Suprapubic skin (tissue), 4 donors: Measurements from ENCODE around the gene MFAP4. TPM values are rescaled to one million over a fixed set of nuclear protein-coding genes. Genes with fewer than 3 reads are reported as not detected.
A peak's percentile ranks its signal among the peaks of the same experiment; 100 is the strongest.

Experiments used
- DNase-seq, 2 donors: peaks; one replicate each; pipeline ENCODE4 v3.0.0-alpha.2; 2019; ENCODE audit warnings: low spot score in 2 of 2
- H3K27ac ChIP-seq: fragments of 200-600 bp; sonication (generic); one replicate; pipeline ENCODE4 v1.5.1; 2019
- H3K27me3 ChIP-seq: fragments of 200-600 bp; sonication (generic); one replicate; pipeline ENCODE4 v1.5.1; 2019
- H3K36me3 ChIP-seq: fragments of 200-600 bp; sonication (generic); one replicate; pipeline ENCODE4 v1.5.1; 2019
- H3K4me1 ChIP-seq: fragments of 200-600 bp; sonication (generic); one replicate; pipeline ENCODE4 v1.5.1; 2019
- H3K4me3 ChIP-seq: fragments of 200-600 bp; sonication (generic); one replicate; pipeline ENCODE4 v1.5.1; 2019; ENCODE audit warnings: mild to moderate bottlenecking
- H3K9me3 ChIP-seq: fragments of 200-600 bp; sonication (generic); one replicate; pipeline ENCODE4 v1.5.1; 2019
- EP300 ChIP-seq: sonication (generic); formaldehyde crosslinking; IDR thresholded peaks from one replicate; pipeline ENCODE4 v1.6.1; 2017; ENCODE audit warnings: antibody characterized with exemption
- POLR2A ChIP-seq, 2 donors: fragments of 450-650 bp; IDR thresholded peaks; one replicate each; pipeline ENCODE4 v1.6.1; 2017; ENCODE audit warnings: antibody characterized with exemption in 2 of 2, mild to moderate bottlenecking in 2 of 2, moderate library complexity in 2 of 2
- POLR2AphosphoS5 ChIP-seq, 3 donors: sonication (generic); formaldehyde crosslinking; IDR thresholded peaks; one replicate each; pipeline ENCODE4 v1.6.1; 2017; ENCODE audit warnings: antibody characterized with exemption in 3 of 3
- WGBS: methylation state at CpG from one replicate; pipeline ENCODE4 v1.1.5; 2018; 5-methylcytosine and 5-hydroxymethylcytosine counted together
- total RNA-seq, 4 donors: library from RNA; depleted of rRNA; stranded (reverse); fragments of >200 nt; gene quantifications; one replicate each; pipeline ENCODE4 v1.1.0, GENCODE V29; 2016
- TF ChIP-seq, protein P1 (sequence below), 2 donors: fragments of 200-600 bp in 1 of 2; fragments of 450-650 bp in 1 of 2; sonication (generic) in 1 of 2; IDR thresholded peaks; one replicate each; pipeline ENCODE4 v1.5.1; 2016 to 2019; ENCODE audit warnings: antibody characterized with exemption in 2 of 2, mild to moderate bottlenecking in 1 of 2, moderate library complexity in 1 of 2

MFAP4 gene
- total RNA-seq, 4 donors from 2014 or later: 14.9 to 27.8 (median 24.9) TPM

DNA sequence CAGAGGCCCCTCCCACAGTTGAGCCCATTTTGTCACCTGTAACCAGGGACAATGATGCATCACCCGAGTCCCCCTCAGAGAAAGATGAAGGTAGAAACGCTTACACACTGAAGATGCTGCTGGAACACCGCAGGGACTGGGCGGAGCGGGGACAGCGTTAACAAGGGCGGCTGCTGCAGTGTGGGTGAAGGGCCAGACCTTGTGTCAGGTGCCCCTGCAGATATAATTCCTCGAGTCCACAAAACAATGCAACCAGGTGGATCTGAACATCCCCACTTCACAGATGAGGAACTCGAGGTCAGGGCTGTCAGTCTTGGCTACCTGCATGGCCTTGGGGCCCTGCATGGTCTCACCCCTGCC is 15.0 kb downstream of the MFAP4 start:
- Histone ChIP-seq H3K4me1 (peaks cover 19% of the 10 kb centered on the region), H3K27ac (no peak overlapping the region), H3K36me3 (no peaks in the 10 kb centered on the region), H3K4me3 (no peak overlapping the region), H3K9me3 (no peaks in the 10 kb centered on the region), H3K27me3 (no peaks in the 10 kb centered on the region)
- TF ChIP-seq POLR2A (IDR thresholded peaks at IDR 0.05) (no peak), POLR2AphosphoS5 (IDR thresholded peaks at IDR 0.05) (no peak)
- TF ChIP-seq, protein P1, sequence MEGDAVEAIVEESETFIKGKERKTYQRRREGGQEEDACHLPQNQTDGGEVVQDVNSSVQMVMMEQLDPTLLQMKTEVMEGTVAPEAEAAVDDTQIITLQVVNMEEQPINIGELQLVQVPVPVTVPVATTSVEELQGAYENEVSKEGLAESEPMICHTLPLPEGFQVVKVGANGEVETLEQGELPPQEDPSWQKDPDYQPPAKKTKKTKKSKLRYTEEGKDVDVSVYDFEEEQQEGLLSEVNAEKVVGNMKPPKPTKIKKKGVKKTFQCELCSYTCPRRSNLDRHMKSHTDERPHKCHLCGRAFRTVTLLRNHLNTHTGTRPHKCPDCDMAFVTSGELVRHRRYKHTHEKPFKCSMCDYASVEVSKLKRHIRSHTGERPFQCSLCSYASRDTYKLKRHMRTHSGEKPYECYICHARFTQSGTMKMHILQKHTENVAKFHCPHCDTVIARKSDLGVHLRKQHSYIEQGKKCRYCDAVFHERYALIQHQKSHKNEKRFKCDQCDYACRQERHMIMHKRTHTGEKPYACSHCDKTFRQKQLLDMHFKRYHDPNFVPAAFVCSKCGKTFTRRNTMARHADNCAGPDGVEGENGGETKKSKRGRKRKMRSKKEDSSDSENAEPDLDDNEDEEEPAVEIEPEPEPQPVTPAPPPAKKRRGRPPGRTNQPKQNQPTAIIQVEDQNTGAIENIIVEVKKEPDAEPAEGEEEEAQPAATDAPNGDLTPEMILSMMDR (IDR thresholded peaks at IDR 0.05): no peak
- 73% methylated on average over 9 of the region's 9 CpGs for WGBS
- peak in 1 of 2 donors; percentile 58 for DNase-seq

DNA sequence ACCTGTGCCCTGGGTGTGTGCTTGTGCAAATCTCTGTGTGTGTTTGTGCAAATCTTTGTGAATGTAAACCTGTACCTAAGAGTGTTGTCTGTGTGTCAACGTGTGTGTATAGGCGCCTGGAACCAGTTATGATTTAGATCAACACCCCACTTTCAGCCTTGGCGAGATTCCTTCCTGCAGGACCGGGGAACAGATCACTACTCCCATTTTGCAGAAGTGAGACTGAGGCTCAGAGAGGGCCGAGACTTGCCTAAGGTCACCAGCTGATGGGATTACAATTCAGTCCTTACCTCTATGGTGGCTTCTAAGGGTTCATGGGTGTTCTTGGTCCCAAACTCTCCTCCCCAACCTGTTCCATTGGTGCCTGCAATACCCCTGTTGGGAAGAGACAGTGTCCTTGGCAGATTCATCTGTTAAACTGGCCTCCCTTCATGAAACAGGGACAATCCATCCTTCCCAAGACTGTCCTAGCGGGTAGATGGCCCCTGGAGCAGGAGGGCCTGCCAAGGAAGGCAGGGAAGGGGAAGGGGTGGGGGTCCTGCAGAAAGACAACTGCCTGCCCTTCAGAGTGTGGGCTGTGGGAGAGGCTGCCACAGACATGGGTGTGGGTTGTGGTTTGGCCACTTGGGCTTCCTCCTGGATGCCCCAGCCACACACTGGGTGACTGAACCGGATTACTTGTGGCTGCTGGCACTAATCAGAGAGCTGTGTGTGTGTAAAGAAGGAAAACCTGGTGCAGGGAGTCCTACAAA is 15.6 kb downstream of the MFAP4 start:
- 82% methylated on average over 7 of the region's 7 CpGs for WGBS
- DNase-seq: peak in 1 of 2 donors; percentile 57
- Histone ChIP-seq H3K27me3 (no peaks in the 10 kb centered on the region), H3K27ac (no peak overlapping the region), H3K9me3 (no peaks in the 10 kb centered on the region), H3K4me3 (no peak overlapping the region), H3K4me1 (peaks cover 14% of the 10 kb centered on the region), H3K36me3 (no peaks in the 10 kb centered on the region)
- TF ChIP-seq, protein P1 (IDR thresholded peaks at IDR 0.05): no peak
- TF ChIP-seq EP300 (no peak), POLR2A (IDR thresholded peaks at IDR 0.05) (no peak), POLR2AphosphoS5 (IDR thresholded peaks at IDR 0.05) (no peak)

DNA sequence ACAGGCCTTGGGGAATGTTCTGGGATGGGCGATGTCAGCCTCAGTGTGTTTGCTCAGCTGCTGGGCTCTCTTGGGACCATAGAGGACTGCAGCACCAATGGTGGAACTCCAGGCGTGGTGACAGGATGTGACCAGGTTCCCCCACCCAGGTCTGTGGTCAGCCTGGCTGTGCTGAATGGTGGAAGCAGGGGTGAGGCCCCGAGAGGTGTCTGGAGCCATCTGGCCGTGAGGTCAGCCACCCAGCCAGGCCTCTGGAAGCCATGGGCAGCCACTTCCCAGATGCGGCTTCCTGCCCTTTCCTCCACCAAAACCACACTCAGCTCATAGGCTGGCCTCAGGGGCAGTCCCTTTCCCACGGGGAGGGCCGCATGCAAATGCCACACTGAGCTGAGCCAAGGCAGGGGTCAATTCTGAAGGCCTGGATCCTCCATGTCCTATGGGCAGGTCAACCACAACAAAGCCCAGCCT is 16.5 kb downstream of the MFAP4 start:
- peak; percentile 76 to 82 for DNase-seq
- no peaks in the 10 kb centered on the region for H3K36me3 ChIP-seq
- peak overlapping the region; percentile 59 for H3K27ac ChIP-seq
- no peaks in the 10 kb centered on the region for H3K27me3 ChIP-seq
- no peak overlapping the region for H3K4me3 ChIP-seq
- TF ChIP-seq POLR2AphosphoS5 (IDR thresholded peaks at IDR 0.05) (no peak), POLR2A (IDR thresholded peaks at IDR 0.05) (no peak), EP300 (no peak)
- TF ChIP-seq, protein P1 (IDR thresholded peaks at IDR 0.05): no peak
- no CpG with 5 or more reads among the region's 7 CpGs for WGBS
- peaks cover 14% of the 10 kb centered on the region for H3K4me1 ChIP-seq
- H3K9me3 ChIP-seq: no peaks in the 10 kb centered on the region

DNA sequence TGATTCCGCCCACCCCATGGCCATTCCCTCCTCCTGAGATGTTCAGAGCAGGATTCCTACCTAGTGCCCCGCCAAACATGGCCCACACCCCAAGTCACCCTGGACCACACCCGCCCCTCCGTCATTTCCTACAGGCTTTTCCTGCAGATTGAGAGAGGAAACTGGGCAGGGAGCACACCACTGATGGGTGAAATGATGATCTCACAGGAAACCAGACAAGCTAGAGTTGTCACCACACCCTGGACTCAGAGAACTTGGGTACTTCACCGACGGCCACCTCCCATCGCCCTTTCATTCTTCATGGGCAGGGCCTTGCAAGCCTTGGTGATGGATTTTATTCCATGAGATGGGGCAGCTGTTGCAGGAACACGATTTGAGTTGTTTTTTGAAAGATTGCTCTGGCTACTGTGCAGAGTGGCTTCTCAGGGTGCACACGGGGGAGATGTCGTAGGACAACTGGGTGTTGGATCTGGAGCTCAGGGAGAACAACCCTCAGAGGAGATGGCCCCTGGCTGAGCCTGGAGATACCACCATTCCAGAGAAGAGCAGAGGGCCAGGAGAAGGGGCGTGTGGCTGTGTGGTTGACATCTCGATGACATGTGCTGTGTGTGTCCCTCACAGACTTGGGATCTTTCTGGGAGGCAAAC is 17.0 kb downstream of the MFAP4 start:
- DNase-seq: peak; percentile 75 to 82
- TF ChIP-seq EP300 (no peak), POLR2AphosphoS5 (IDR thresholded peaks at IDR 0.05) (no peak), POLR2A (IDR thresholded peaks at IDR 0.05) (no peak)
- TF ChIP-seq, protein P1 (IDR thresholded peaks at IDR 0.05): no peak
- no peak overlapping the region for H3K4me3 ChIP-seq
- peak overlapping the region; percentile 59 for H3K27ac ChIP-seq
- peaks cover 14% of the 10 kb centered on the region for H3K4me1 ChIP-seq
- no peaks in the 10 kb centered on the region for H3K27me3 ChIP-seq
- no peaks in the 10 kb centered on the region for H3K9me3 ChIP-seq
- 83% methylated on average over 11 of the region's 12 CpGs for WGBS
- no peaks in the 10 kb centered on the region for H3K36me3 ChIP-seq

DNA sequence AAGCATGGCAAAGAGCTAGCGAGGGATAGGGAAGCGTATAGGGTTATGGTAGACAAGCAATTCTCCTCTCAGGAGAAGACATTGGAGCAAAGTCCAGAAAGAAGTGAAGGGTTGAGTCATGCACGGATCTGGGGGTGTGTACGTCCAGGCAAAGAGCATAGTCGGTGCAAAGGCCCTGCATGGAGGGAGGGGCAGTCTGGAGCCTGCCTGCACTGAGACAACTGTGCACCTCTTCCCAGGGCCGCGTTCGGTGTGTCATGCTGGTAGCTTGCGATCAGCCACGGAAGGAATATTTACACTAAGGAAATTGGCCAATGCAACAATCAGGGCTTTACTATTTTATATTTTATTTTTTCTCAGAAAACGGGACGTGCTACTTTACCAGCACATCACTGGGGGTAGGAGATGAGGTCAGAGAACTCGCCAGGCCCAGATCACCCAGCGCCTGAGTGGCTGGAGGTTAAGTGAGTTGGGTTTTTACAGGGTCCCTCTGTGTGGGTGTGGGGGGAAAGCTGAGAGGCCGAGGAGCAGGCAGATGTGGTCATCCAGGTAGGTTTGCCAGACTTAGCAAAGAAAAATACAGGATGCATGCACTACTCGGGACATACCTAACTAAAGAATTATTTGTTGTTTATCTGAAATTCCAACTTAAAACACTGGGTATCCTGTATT is 17.7 kb downstream of the MFAP4 start:
- H3K4me1 ChIP-seq: peaks cover 14% of the 10 kb centered on the region
- no peak overlapping the region for H3K4me3 ChIP-seq
- H3K9me3 ChIP-seq: no peaks in the 10 kb centered on the region
- no peak overlapping the region for H3K27ac ChIP-seq
- TF ChIP-seq EP300 (no peak), POLR2A (IDR thresholded peaks at IDR 0.05) (no peak), POLR2AphosphoS5 (IDR thresholded peaks at IDR 0.05) (no peak)
- TF ChIP-seq, protein P1 (IDR thresholded peaks at IDR 0.05): no peak
- H3K27me3 ChIP-seq: no peaks in the 10 kb centered on the region
- peak in 1 of 2 donors; percentile 58 for DNase-seq
- 89% methylated on average over 16 of the region's 16 CpGs for WGBS
- H3K36me3 ChIP-seq: no peaks in the 10 kb centered on the region
